Ectodermal cell (in vitro differentiated cells): ENCODE data around the gene ARL6IP5.

Experiments used
- H3K27ac ChIP-seq: 2 replicates; pipeline ENCODE4 v1.7.0; 2013; ENCODE audit warnings: mild to moderate bottlenecking, low read depth, low read length; ENCODE audit not compliant: insufficient read depth, poor library complexity, severe bottlenecking
- H3K27me3 ChIP-seq: 2 replicates; pipeline ENCODE4 v1.7.0; 2013; ENCODE audit warnings: mild to moderate bottlenecking, low read length; ENCODE audit not compliant: insufficient read depth, control insufficient read depth, poor library complexity, severe bottlenecking
- H3K36me3 ChIP-seq: one replicate; pipeline ENCODE4 v1.7.0; 2013; ENCODE audit warnings: low read length; ENCODE audit not compliant: control insufficient read depth, insufficient read depth
- H3K4me1 ChIP-seq: one replicate; pipeline ENCODE4 v1.7.0; 2013; ENCODE audit warnings: low read length; ENCODE audit not compliant: control insufficient read depth, insufficient read depth
- H3K4me3 ChIP-seq: 2 replicates; pipeline ENCODE4 v1.7.0; 2013; ENCODE audit warnings: low read depth, low read length, control low read depth; ENCODE audit not compliant: insufficient read depth
- H3K9me3 ChIP-seq: 2 replicates; pipeline ENCODE4 v1.7.0; 2013; ENCODE audit warnings: mild to moderate bottlenecking, low read length, moderate library complexity; ENCODE audit not compliant: control insufficient read depth
- WGBS, 2 experiments: methylation state at CpG; one replicate each; pipeline ENCODE4 v1.1.7; 2013; ENCODE audit warnings: missing lambda C conversion rate in 2 of 2; 5-methylcytosine and 5-hydroxymethylcytosine counted together

Gene ARL6IP5

DNA sequence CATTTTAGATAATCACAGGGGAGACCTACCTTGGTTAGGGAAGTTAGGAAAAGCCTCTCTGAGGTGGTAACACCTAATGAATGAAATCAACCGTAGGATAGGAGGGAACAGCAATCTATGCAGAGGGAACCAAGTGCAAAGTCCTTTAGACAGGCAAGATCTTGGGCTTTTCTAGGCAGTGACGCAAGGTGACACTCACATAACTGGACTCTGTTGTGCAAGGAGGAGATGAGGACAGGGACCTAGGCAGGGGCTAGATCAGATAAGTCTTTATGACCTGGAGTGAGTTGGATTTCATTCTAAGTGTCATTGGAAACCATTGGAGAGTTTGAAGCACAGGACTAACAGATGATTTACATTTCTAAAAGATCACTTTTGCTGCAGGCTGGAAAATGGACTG lies 42.3 kb downstream of the ARL6IP5 start:
- Histone ChIP-seq H3K27ac (no peak overlapping the region), H3K27me3 (no peaks in the 10 kb centered on the region), H3K4me3 (no peak overlapping the region), H3K9me3 (no peaks in the 10 kb centered on the region), H3K4me1 (no peaks in the 10 kb centered on the region), H3K36me3 (no peaks in the 10 kb centered on the region)
- 94 to 95% methylated on average over 2 of the region's 2 CpGs for WGBS, 2 experiments

DNA sequence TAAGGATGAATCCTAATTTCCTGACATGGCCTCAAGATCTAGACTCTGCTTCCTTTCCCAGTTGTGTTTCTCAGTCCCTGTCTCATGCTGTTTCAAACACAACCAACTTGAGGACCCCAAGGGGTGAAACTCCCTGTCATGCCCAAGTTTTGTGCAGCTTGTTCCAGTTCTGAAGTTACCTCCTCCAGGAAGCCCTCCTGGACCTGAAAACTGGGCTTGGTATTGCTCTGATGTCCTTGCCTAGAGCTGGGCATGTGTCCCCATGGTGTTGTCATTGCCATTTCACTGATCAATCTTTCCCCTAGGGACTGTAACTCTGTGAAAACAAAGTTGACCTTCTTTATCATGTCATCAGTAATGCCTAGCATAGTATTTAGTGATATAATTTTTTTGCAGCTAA lies 43.8 kb downstream of the ARL6IP5 start:
- no peaks in the 10 kb centered on the region for H3K9me3 ChIP-seq
- H3K4me3 ChIP-seq = no peak overlapping the region
- no peaks in the 10 kb centered on the region for H3K36me3 ChIP-seq
- H3K27me3 ChIP-seq = no peaks in the 10 kb centered on the region
- H3K27ac ChIP-seq = no peak overlapping the region
- H3K4me1 ChIP-seq = no peaks in the 10 kb centered on the region

DNA sequence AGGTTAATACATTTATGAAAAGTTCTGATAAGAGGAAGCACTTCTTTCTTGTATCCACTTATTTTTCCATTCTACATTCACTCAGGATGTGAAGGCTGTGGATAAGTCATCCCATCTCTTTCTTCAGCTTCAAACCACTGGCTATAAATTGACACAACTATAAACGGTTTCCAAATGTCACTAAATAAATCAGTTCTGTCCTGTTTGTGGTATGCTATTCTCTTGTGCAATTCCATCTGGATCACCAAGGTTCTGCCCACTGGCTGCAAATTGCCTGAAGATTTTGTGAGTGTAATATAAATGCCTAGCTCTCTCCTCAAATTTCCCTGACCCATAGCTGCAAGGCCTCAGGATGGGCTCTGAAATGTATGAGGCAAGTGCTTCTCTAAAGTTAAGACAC lies 44.8 kb downstream of the ARL6IP5 start:
- H3K27ac ChIP-seq = no peak overlapping the region
- no peaks in the 10 kb centered on the region for H3K27me3 ChIP-seq
- no peaks in the 10 kb centered on the region for H3K36me3 ChIP-seq
- 80 to 87% methylated on average over 1 of the region's 1 CpG for WGBS, 2 experiments
- H3K4me1 ChIP-seq = no peaks in the 10 kb centered on the region
- no peaks in the 10 kb centered on the region for H3K9me3 ChIP-seq
- H3K4me3 ChIP-seq = no peak overlapping the region

- H3K36me3 ChIP-seq = no peaks in the 10 kb centered on the region
- H3K27me3 ChIP-seq = no peaks in the 10 kb centered on the region
- H3K9me3 ChIP-seq = no peaks in the 10 kb centered on the region
- H3K4me3 ChIP-seq = no peak overlapping the region
- H3K27ac ChIP-seq = no peak overlapping the region
- no peaks in the 10 kb centered on the region for H3K4me1 ChIP-seq
Measured at GRCh38 chr3:69130689-69131088, 46.0 kb downstream of the ARL6IP5 start.

DNA sequence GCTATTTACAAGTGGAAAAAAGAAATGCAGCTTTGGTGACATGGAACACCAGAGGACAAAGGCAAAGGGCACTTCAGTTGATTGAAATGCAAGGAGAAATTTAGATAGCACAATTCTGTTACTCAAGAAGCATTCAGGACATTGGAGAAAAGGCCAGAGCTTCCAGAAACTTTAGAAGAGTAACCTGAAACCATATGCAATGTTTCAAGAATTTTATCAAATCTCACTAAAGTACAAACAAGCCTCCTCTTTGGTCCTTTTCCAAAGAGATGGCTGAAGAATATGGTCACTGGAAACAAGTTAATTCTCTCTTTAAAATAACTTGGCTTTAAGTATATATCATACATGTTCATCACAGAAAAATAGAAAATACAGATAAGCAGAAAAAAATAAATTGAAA lies 52.3 kb downstream of the ARL6IP5 start:
- no peaks in the 10 kb centered on the region for H3K9me3 ChIP-seq
- no peaks in the 10 kb centered on the region for H3K27me3 ChIP-seq
- no peaks in the 10 kb centered on the region for H3K4me1 ChIP-seq
- no peak overlapping the region for H3K27ac ChIP-seq
- no peak overlapping the region for H3K4me3 ChIP-seq
- H3K36me3 ChIP-seq = no peaks in the 10 kb centered on the region

GRCh38 chr3:69137412-69137811 lies 52.7 kb downstream of the ARL6IP5 start:
- Histone ChIP-seq H3K4me3 (no peak overlapping the region), H3K27me3 (no peaks in the 10 kb centered on the region), H3K9me3 (no peaks in the 10 kb centered on the region), H3K27ac (no peak overlapping the region), H3K36me3 (no peaks in the 10 kb centered on the region), H3K4me1 (no peaks in the 10 kb centered on the region)
- 90 to 91% methylated on average over 2 of the region's 2 CpGs for WGBS, 2 experiments

DNA sequence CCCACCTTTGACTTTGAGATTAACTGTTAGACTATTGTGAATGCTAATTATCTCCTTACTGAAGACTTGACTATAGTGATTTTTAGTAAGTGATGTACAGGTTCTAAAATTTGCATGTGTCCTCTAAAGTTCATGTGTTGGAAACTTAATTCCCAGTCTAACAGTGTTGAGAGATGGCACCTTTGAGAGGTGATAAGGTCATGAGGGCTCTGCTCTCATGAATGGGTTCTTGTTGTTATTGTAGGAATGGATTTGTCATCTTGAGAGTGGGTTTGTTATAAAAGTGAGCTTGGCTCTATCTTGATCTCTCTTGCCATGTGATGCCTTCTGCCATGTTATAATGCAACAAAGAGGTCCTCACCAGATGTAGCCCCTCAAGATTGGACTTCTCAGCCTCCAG lies 56.6 kb downstream of the ARL6IP5 start:
- no peaks in the 10 kb centered on the region for H3K9me3 ChIP-seq
- H3K36me3 ChIP-seq = no peaks in the 10 kb centered on the region
- no peak overlapping the region for H3K4me3 ChIP-seq
- peaks cover 12% of the 10 kb centered on the region for H3K4me1 ChIP-seq
- no peak overlapping the region for H3K27ac ChIP-seq
- no peaks in the 10 kb centered on the region for H3K27me3 ChIP-seq

GRCh38 chr3:69142090-69142489 lies 57.4 kb downstream of the ARL6IP5 start:
- H3K27ac ChIP-seq = no peak overlapping the region
- H3K4me3 ChIP-seq = no peak overlapping the region
- no peaks in the 10 kb centered on the region for H3K36me3 ChIP-seq
- H3K9me3 ChIP-seq = no peaks in the 10 kb centered on the region
- H3K27me3 ChIP-seq = no peaks in the 10 kb centered on the region
- peaks cover 12% of the 10 kb centered on the region for H3K4me1 ChIP-seq
- 75 to 88% methylated on average over 2 to 3 of the region's 3 CpGs for WGBS, 2 experiments

DNA sequence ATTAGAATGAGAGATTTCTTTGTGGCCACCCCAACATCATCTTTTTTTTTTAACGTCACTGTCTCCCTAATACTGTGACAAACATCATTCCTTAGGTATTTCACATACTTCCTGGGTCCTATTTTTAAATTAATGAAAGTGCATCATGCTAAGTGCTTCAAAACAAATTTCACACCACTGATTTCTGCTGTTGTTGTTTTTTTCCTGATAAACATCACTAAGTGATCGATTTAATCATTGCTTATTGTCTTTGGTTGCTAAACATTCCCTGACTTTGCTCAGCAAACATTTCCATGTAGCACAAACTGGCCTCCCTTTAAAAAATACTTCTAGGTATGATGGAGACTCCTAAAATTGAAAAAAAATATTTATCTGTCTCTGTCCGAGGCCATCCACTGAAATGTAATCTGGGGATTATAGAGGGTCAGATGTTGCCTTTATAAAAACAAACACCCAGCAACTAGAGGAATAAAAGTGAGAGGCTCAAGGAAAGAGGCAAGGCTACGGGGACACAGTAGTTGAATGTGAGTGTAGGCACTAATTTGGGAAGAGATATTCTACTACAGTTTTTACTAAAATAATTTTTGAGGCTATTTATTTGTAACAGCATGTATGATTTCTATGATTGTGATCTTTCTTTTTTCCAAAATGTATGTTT lies 58.2 kb downstream of the ARL6IP5 start:
- 89 to 90% methylated on average over 2 to 4 of the region's 4 CpGs for WGBS, 2 experiments
- Histone ChIP-seq H3K4me1 (peaks cover 12% of the 10 kb centered on the region), H3K4me3 (no peak overlapping the region), H3K36me3 (no peaks in the 10 kb centered on the region), H3K27ac (no peak overlapping the region), H3K9me3 (no peaks in the 10 kb centered on the region), H3K27me3 (no peaks in the 10 kb centered on the region)

- WGBS, 2 experiments = 71 to 77% methylated on average over 2 of the region's 3 CpGs
- no peak overlapping the region for H3K27ac ChIP-seq
Measured at GRCh38 chr3:69143612-69144011, 58.9 kb downstream of the ARL6IP5 start.

GRCh38 chr3:69144631-69145245 lies 60.0 kb downstream of the ARL6IP5 start:
- H3K27ac ChIP-seq = no peak overlapping the region
- H3K36me3 ChIP-seq = no peaks in the 10 kb centered on the region
- WGBS, 2 experiments = 3 to 4% methylated on average over 3 of the region's 3 CpGs
- H3K4me3 ChIP-seq = no peak overlapping the region
- H3K9me3 ChIP-seq = no peaks in the 10 kb centered on the region
- H3K27me3 ChIP-seq = no peaks in the 10 kb centered on the region
- peaks cover 12% of the 10 kb centered on the region for H3K4me1 ChIP-seq

More at GRCh38 chr3:69143612-69144011, 58.9 kb downstream of the ARL6IP5 start:
- H3K4me1 ChIP-seq = peaks cover 12% of the 10 kb centered on the region
- no peaks in the 10 kb centered on the region for H3K27me3 ChIP-seq
- H3K4me3 ChIP-seq = no peak overlapping the region
- H3K9me3 ChIP-seq = no peaks in the 10 kb centered on the region
- H3K36me3 ChIP-seq = no peaks in the 10 kb centered on the region
